NCI-H1417 (cell line): ENCODE results near the gene IFT57.
"Not testable (repeated sequence)": the region's sequence is repeated elsewhere in the genome, so short reads cannot be mapped to it uniquely, and the experiment has no call there.

Experiments used
- DNase-seq, 3 experiments: peaks; one replicate each; lab custom pipeline; 2025; lab: John Stamatoyannopoulos, UW

Gene IFT57

GRCh38 chr3:108159865-108160264 lies 62.4 kb downstream of the IFT57 start:
- no peak for DNase-seq

- peak in 1 of 3 experiments; percentile 26 for DNase-seq
Observed at GRCh38 chr3:108159105-108159504, 63.1 kb downstream of the IFT57 start.

- DNase-seq: no peak
Observed at GRCh38 chr3:108158251-108158650, 64.0 kb downstream of the IFT57 start.

GRCh38 chr3:108157273-108157672 lies 65.0 kb downstream of the IFT57 start:
- peak in 2 of 3 experiments; percentile 21 to 55 for DNase-seq

GRCh38 chr3:108156312-108156853 lies 65.8 kb downstream of the IFT57 start:
- no peak for DNase-seq

- DNase-seq: not testable (repeated sequence)
Observed at GRCh38 chr3:108155642-108156041, 66.6 kb downstream of the IFT57 start.

- DNase-seq: peak in 2 of 3 experiments; percentile 19 to 40
Observed at GRCh38 chr3:108153451-108153981, 68.7 kb downstream of the IFT57 start.

GRCh38 chr3:108152274-108152673 lies 70.0 kb downstream of the IFT57 start:
- no peak for DNase-seq

GRCh38 chr3:108150200-108150599 lies 72.0 kb downstream of the IFT57 start:
- no peak for DNase-seq

- DNase-seq: no peak
Observed at GRCh38 chr3:108146139-108146538, 76.1 kb downstream of the IFT57 start.

GRCh38 chr3:108145578-108145977 lies 76.6 kb downstream of the IFT57 start:
- DNase-seq: no peak

- peak in 2 of 3 experiments; percentile 59 to 88 for DNase-seq
Observed at GRCh38 chr3:108137460-108137814, 84.8 kb downstream of the IFT57 start.

GRCh38 chr3:108136561-108137459 lies 85.4 kb downstream of the IFT57 start:
- DNase-seq: peak; percentile 26 to 88 (median 62)

- DNase-seq: no peak
Observed at GRCh38 chr3:108134555-108134880, 87.7 kb downstream of the IFT57 start.

- no peak for DNase-seq
Observed at GRCh38 chr3:108133858-108134554, 88.2 kb downstream of the IFT57 start.

GRCh38 chr3:108133048-108133369 lies 89.2 kb downstream of the IFT57 start:
- no peak for DNase-seq

GRCh38 chr3:108131475-108132134 lies 90.6 kb downstream of the IFT57 start:
- DNase-seq: no peak

GRCh38 chr3:108130701-108131474 lies 91.3 kb downstream of the IFT57 start:
- DNase-seq: no peak

- DNase-seq: no peak
Observed at GRCh38 chr3:108130236-108130635, 92.0 kb downstream of the IFT57 start.

- DNase-seq: peak in 1 of 3 experiments; percentile 27
Observed at GRCh38 chr3:108127301-108127988, 94.8 kb downstream of the IFT57 start.

- no peak for DNase-seq
Observed at GRCh38 chr3:108126348-108126747, 95.9 kb downstream of the IFT57 start.
